Heart left ventricle (tissue), 16 donors: Measurements from ENCODE around the gene NDUFAF2. TPM values are rescaled to one million over a fixed set of nuclear protein-coding genes. Genes with fewer than 3 reads are reported as not detected.

Experiments used
- ATAC-seq, 4 donors: fragments of 200-7000 bp; cut with Tn5 transposase; one replicate each; pipeline ENCODE4 v1.9.1; 2020 to 2022; ENCODE audit warnings: moderate library complexity in 4 of 4, mild to moderate bottlenecking in 3 of 4, moderate number of reproducible peaks in 1 of 4
- DNase-seq, 5 donors: peaks; one replicate each; pipeline ENCODE4 v3.0.0-alpha.2; 2020
- H3K27ac ChIP-seq, 12 donors: fragments of 200-600 bp; sonication (generic) in 4 of 12; one replicate each; pipeline versions ENCODE4 v1.5.0 to v1.8.0; 2016 to 2022; ENCODE audit warnings: mild to moderate bottlenecking in 2 of 12
- H3K27me3 ChIP-seq, 9 donors: fragments of 200-600 bp; sonication (generic) in 2 of 9; one replicate each; pipeline versions ENCODE4 v1.5.1 to v1.8.0; 2016 to 2022; ENCODE audit warnings: mild to moderate bottlenecking in 3 of 9
- H3K36me3 ChIP-seq, 9 donors: fragments of 200-600 bp; sonication (generic) in 2 of 9; one replicate each; pipeline versions ENCODE4 v1.5.0 to v1.8.0; 2018 to 2022; ENCODE audit warnings: mild to moderate bottlenecking in 2 of 9
- H3K4me1 ChIP-seq, 12 donors: fragments of 200-600 bp; sonication (generic) in 4 of 12; one replicate each; pipeline versions ENCODE4 v1.5.0 to v1.8.0; 2016 to 2022; ENCODE audit warnings: mild to moderate bottlenecking in 3 of 12
- H3K4me3 ChIP-seq, 12 donors: fragments of 200-600 bp; sonication (generic) in 4 of 12; one replicate each; pipeline versions ENCODE4 v1.5.0 to v1.8.0; 2017 to 2022; ENCODE audit warnings: mild to moderate bottlenecking in 9 of 12, moderate library complexity in 4 of 12
- H3K9me3 ChIP-seq, 12 donors: fragments of 200-600 bp; sonication (generic) in 4 of 12; one replicate each; pipeline versions ENCODE4 v1.5.0 to v1.8.0; 2016 to 2022; ENCODE audit warnings: mild to moderate bottlenecking in 1 of 12
- CTCF ChIP-seq, 12 donors: fragments of 200-600 bp; sonication (generic) in 4 of 12; IDR thresholded peaks; one replicate each; pipeline versions ENCODE4 v1.5.0 to v1.8.0; 2018 to 2022; ENCODE audit warnings: antibody characterized with exemption in 12 of 12, mild to moderate bottlenecking in 5 of 12
- POLR2A ChIP-seq, 2 donors: fragments of 450-650 bp; IDR thresholded peaks; one replicate each; pipeline ENCODE4 v1.6.1; 2017; ENCODE audit warnings: antibody characterized with exemption in 2 of 2, mild to moderate bottlenecking in 2 of 2, moderate library complexity in 2 of 2
- WGBS, 4 donors: extraction: QIAGEN DNeasy Blood & Tissue Kit in 2 of 4; methylation state at CpG; one replicate each; pipeline versions ENCODE4 v1.1.5 to v1.1.7; 2013 to 2018; 5-methylcytosine and 5-hydroxymethylcytosine counted together
- intact Hi-C, 10 donors: fragments of 100-400 bp; cut with DNase I; formaldehyde crosslinking; loops; one replicate each; pipeline versions ENCODE4 v1.11.1 to v1.14.2; 2022
- polyA plus RNA-seq, 2 donors: library from polyadenylated mRNA; stranded (reverse); fragments of 200-250 nt; gene quantifications; one replicate each; pipeline ENCODE4 v1.2.3, GENCODE V29; 2013
- total RNA-seq, 9 donors: library from RNA; depleted of rRNA in 2 of 9; stranded (reverse); fragments of >200 nt in 2 of 9; fragmentation: NEBNext Ultra II Directional in 3 of 9; extraction: Animal tissue kit (Norgen Biotek cat#: 25700) in 3 of 9; gene quantifications; one replicate each; pipeline versions ENCODE4 v1.1.0 to v1.2.4, GENCODE V29; 2016 to 2023
- donor health status: ischemic (EF 13 %, LVEDD 7.1; RV severe dilation, severe dysfunction).
- donor health status: healthy with polysubstance abuse.
- donor health status: DM: no; HTN: yes; CAD: no.
- donor health status: DM: no; HTN: no; CAD: no.
- donor health status: ischemic (EF 25% LVEDD 6.9; RV normal size, moderate dysfunction).
- donor health status: ischemic (EF 25% LVEDD 5.7; RV mildly dilated, moderate dysfunction).
- donor health status: healthy.
- donor health status: DM: yes; HTN: yes; CAD: no.
- donor health status: ischemic (EF 35%, LVEDD 5.7; RV mildly dilated, moderate dysfunction).
- donor health status: nonischemic (EF 11% LVEDD 7.7; RV severe dilation, severe dysfunction).
- donor health status: DM: yes; HTN: yes; CAD: no.
- donor health status: PGD.
- donor health status: ischemic (EF 29% LVEDD 5.4; RV normal size, mild dysfunction).
- donor health status: nonischemic (EF 23%, LVEDD 6.1; RV moderate dilation, normal function).

Gene NDUFAF2
- total and polyA plus RNA-seq, 11 donors, result 22.9 to 87.7 (median 38.4) TPM

- Histone ChIP-seq H3K9me3 (no peaks in the 10 kb centered on the region), H3K4me1 (peaks cover 0 to 28% (median 18%) of the 10 kb centered on the region in 12 donors), H3K27ac (peak overlapping the region in 3 of 12 donors; percentile 15 to 82 (median 39)), H3K36me3 (peaks cover 0 to 5% (median 0%) of the 10 kb centered on the region in 9 donors), H3K4me3 (peak overlapping the region in 7 of 12 donors; percentile 61 to 88 (median 74)), H3K27me3 (no peaks in the 10 kb centered on the region)
- no peak for TF ChIP-seq CTCF (IDR thresholded peaks at IDR 0.05)
- TF ChIP-seq POLR2A (IDR thresholded peaks at IDR 0.05), result no peak
- WGBS, 4 donors, result 54 to 69% (median 62%) methylated on average over 3 of the region's 3 CpGs
- ATAC-seq (no peak), DNase-seq (no peak)
- intact Hi-C loops, result loop anchor here in 4 of 10 donors (5.0 to 10.0 kb wide), 3 partner anchors 389 to 411 kb away; partner anchors contain the start of gene ZSWIM6 (in 3 of the 4)
These were observed 1.4 kb upstream of the NDUFAF2 start for GRCh38 chr5:60943624-60944023.

- intact Hi-C loops, result loop anchor here in 5 of 10 donors (5.0 to 10.0 kb wide), 4 partner anchors 217 to 409 kb away; partner anchors contain the start of genes ZSWIM6 (in 4 of the 5) and SMIM15 (in 1 of the 5)
- DNase-seq, result peak in 4 of 5 donors; percentile 12 to 38 (median 24)
These were observed 795 bp downstream of the NDUFAF2 start for GRCh38 chr5:60945813-60946187.

GRCh38 chr5:60948738-60949137 is 3.7 kb downstream of the NDUFAF2 start:
- Histone ChIP-seq H3K27ac (no peak overlapping the region), H3K4me3 (no peak overlapping the region), H3K9me3 (no peaks in the 10 kb centered on the region), H3K36me3 (no peaks in the 10 kb centered on the region), H3K4me1 (peaks cover 0 to 21% (median 14%) of the 10 kb centered on the region in 12 donors), H3K27me3 (no peaks in the 10 kb centered on the region)
- ATAC-seq (no peak), DNase-seq (no peak)
- intact Hi-C loops, result loop anchor here in 5 of 10 donors (5.0 to 10.0 kb wide), 4 partner anchors 214 to 406 kb away; partner anchors contain the start of genes ZSWIM6 (in 4 of the 5) and SMIM15 (in 1 of the 5)
- no peak for TF ChIP-seq CTCF (IDR thresholded peaks at IDR 0.05)
- TF ChIP-seq POLR2A (IDR thresholded peaks at IDR 0.05), result no peak
- WGBS, 4 donors, result 98 to 100% (median 99%) methylated on average over 1 of the region's 1 CpG

More at GRCh38 chr5:60945813-60946187, 795 bp downstream of the NDUFAF2 start:
- ATAC-seq, result peak in 3 of 4 donors; percentile 8 to 54 (median 16)
- Histone ChIP-seq H3K27ac (peak overlapping the region in 11 of 12 donors; percentile 39 to 84 (median 76)), H3K4me1 (peaks cover 0 to 28% (median 18%) of the 10 kb centered on the region in 12 donors), H3K27me3 (no peaks in the 10 kb centered on the region), H3K9me3 (no peaks in the 10 kb centered on the region), H3K36me3 (no peaks in the 10 kb centered on the region), H3K4me3 (peak overlapping the region; percentile 57 to 88 (median 69))
- TF ChIP-seq POLR2A (IDR thresholded peaks at IDR 0.05) (no peak), CTCF (IDR thresholded peaks at IDR 0.05) (no peak)
- 1 to 2% (median 1%) methylated on average over 18 of the region's 18 CpGs for WGBS, 4 donors

- TF ChIP-seq POLR2A (IDR thresholded peaks at IDR 0.05), result no peak
- no peak for TF ChIP-seq CTCF (IDR thresholded peaks at IDR 0.05)
- ATAC-seq, result no peak
- intact Hi-C loops, result loop anchor here in 6 of 10 donors (5.0 to 10.0 kb wide), 5 partner anchors 700 to 980 kb away; no protein-coding TSS in a partner anchor
- Histone ChIP-seq H3K36me3 (no peaks in the 10 kb centered on the region), H3K9me3 (peaks cover 0 to 13% (median 3%) of the 10 kb centered on the region in 12 donors), H3K4me3 (no peak overlapping the region), H3K27ac (no peak overlapping the region), H3K27me3 (no peaks in the 10 kb centered on the region), H3K4me1 (peaks cover 0 to 14% (median 0%) of the 10 kb centered on the region in 12 donors)
- DNase-seq, result no peak
- WGBS, 4 donors, result 95 to 98% (median 97%) methylated on average over 3 of the region's 3 CpGs
These were observed 10.2 kb downstream of the NDUFAF2 start for GRCh38 chr5:60955239-60955638.
